Astrocyte of the hippocampus (primary cell): Measurements from ENCODE around the gene AP2A1.
"Not testable (repeated sequence)": the region's sequence is repeated elsewhere in the genome, so short reads cannot be mapped to it uniquely, and the experiment has no call there.

Experiments
- DNase-seq: peaks from one replicate; pipeline ENCODE4 v3.0.0; 2011; ENCODE audit warnings: low read depth, low spot score

AP2A1 gene

GRCh38 chr19:49812452-49812996, 45.7 kb downstream of the AP2A1 start:
- DNase-seq = no peak

- peak; percentile 99 for DNase-seq
Measured at GRCh38 chr19:49812997-49813861, 46.4 kb downstream of the AP2A1 start, which contains the start of gene FUZ. FUZ (minus strand) TSS chr19:49813292; CDS start chr19:49813106, 186 bp downstream.

- no peak for DNase-seq
Measured at GRCh38 chr19:49814010-49814409, 47.2 kb downstream of the AP2A1 start.

GRCh38 chr19:49816590-49816989, 49.8 kb downstream of the AP2A1 start:
- DNase-seq = no peak

- peak; percentile 95 for DNase-seq
Measured at GRCh38 chr19:49817964-49818648, 51.3 kb downstream of the AP2A1 start, which contains the start of gene MED25. MED25 (plus strand) TSS chr19:49818289; CDS start chr19:49818342, 53 bp downstream.

GRCh38 chr19:49818649-49819370, 52.0 kb downstream of the AP2A1 start:
- peak; percentile 45 for DNase-seq

GRCh38 chr19:49819452-49820115, 52.8 kb downstream of the AP2A1 start:
- not testable (repeated sequence) for DNase-seq

- DNase-seq = no peak
Measured at GRCh38 chr19:49820125-49820524, 53.3 kb downstream of the AP2A1 start.

GRCh38 chr19:49823472-49823871, 56.7 kb downstream of the AP2A1 start:
- no peak for DNase-seq

GRCh38 chr19:49824662-49825061, 57.9 kb downstream of the AP2A1 start:
- no peak for DNase-seq

- DNase-seq = no peak
Measured at GRCh38 chr19:49827034-49827433, 60.2 kb downstream of the AP2A1 start.

- DNase-seq = no peak
Measured at GRCh38 chr19:49829200-49829599, 62.4 kb downstream of the AP2A1 start.

GRCh38 chr19:49829721-49830120, 62.9 kb downstream of the AP2A1 start:
- DNase-seq = no peak

- DNase-seq = no peak
Measured at GRCh38 chr19:49830766-49831165, 64.0 kb downstream of the AP2A1 start.

GRCh38 chr19:49831592-49831991, 64.8 kb downstream of the AP2A1 start:
- DNase-seq = no peak

GRCh38 chr19:49832556-49832955, 65.8 kb downstream of the AP2A1 start:
- no peak for DNase-seq

- DNase-seq = no peak
Measured at GRCh38 chr19:49833599-49833998, 66.8 kb downstream of the AP2A1 start.

GRCh38 chr19:49835562-49835961, 68.8 kb downstream of the AP2A1 start:
- no peak for DNase-seq

GRCh38 chr19:49836176-49837008, 69.6 kb downstream of the AP2A1 start:
- DNase-seq = no peak

GRCh38 chr19:49837009-49837310, 70.2 kb downstream of the AP2A1 start:
- peak; percentile 36 for DNase-seq
